A549 treated with dexamethasone at 1 μM for 4 hours (cell line): ENCODE measurements around the gene APOBEC3B. TPM values are rescaled to one million over a fixed set of nuclear protein-coding genes. Genes with fewer than 3 reads are reported as not detected.

ENCODE experiments used
- total RNA-seq: library from RNA; stranded (reverse); fragments of 200-300 nt; extraction: Qiagen RNA extraction; gene quantifications from 5 replicates; pipeline ENCODE4 v1.2.3, GENCODE V29; 2022

Gene APOBEC3B
- 26.4 to 32.3 TPM (median 29.2 TPM) in 5 replicates for total RNA-seq

DNA sequence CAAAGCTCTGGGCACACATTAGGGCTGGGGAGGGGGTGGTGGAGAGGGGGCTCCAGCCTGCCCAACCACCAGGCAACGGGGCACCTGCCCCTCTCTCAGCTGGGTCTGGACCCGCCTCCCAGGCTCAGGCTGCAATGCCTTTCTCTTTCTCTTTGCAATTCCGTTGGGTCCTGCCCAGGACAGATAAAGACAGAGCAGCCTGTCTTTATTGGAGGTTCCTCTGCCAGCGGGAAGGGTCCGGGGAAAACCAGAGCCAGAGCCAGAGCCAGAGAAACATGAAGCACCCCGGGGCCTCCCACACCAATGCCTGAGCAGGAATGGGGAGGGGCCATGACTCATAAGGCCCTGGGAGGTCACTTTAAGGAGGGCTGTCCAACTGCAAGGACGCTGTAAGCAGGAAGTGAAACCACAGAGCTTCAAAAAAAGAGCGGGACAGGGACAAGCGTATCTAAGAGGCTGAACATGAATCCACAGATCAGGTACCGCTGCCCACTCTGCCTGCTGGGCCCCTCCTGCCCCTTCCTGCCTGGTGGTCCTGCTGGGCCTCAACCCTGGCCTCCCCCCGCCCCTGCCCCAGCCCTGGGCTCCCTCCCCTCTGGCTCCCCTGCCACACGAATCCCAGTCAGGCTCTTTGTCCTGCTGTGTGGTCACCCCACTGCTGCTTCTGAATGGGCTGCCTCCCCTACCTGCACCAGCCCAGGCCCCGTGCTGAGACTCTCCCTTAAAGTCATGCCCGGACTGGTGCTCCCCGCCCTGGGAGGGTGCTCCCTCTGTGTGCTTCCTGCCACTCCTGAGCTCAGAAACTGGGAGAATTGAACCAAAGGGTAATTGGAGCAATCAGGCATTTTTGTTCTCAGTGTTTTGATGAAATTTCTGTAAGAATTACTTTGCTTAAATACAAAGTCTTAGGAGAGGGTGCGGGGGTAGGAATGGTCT, at the start of gene APOBEC3B:
Gene APOBEC3B, plus strand, starts transcription at position 356 of the 936 bp plus-strand sequence. Its CDS starts 107 bp downstream, at position 463.

DNA sequence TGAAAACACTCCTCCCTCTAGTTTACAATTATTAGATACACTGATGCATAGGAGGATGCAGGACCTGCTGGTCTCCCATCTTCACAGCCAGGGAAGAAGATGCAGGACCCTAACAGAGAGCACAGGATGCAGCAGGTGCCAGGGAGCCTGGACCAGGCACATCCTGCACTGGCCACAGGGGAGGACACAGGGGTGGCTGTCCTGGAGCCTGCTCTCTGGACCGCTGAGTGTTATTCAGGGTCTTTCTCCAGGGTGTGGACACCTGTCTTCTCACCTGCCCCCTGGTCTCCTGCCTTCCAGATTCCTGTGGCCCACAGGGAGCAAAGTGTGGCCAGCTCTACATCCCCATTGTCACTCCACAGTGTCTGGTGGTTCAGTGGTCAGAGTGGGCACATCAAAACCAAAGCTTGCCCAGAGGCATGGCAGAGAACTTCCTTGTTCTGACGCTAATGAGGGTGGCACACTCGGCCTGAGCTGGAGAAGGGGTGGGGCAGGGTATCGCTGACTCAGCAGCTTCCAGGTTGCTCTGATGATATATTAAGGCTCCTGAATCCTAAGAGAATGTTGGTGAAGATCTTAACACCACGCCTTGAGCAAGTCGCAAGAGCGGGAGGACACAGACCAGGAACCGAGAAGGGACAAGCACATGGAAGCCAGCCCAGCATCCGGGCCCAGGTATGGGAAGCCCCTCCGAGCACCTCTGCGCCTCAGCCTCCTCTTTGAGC, 24.9 kb upstream of the APOBEC3B start, which contains the start of gene APOBEC3A:
Gene APOBEC3A, plus strand, starts transcription at position 564 of the 725 bp plus-strand sequence. Its CDS starts 83 bp downstream, at position 647.

DNA sequence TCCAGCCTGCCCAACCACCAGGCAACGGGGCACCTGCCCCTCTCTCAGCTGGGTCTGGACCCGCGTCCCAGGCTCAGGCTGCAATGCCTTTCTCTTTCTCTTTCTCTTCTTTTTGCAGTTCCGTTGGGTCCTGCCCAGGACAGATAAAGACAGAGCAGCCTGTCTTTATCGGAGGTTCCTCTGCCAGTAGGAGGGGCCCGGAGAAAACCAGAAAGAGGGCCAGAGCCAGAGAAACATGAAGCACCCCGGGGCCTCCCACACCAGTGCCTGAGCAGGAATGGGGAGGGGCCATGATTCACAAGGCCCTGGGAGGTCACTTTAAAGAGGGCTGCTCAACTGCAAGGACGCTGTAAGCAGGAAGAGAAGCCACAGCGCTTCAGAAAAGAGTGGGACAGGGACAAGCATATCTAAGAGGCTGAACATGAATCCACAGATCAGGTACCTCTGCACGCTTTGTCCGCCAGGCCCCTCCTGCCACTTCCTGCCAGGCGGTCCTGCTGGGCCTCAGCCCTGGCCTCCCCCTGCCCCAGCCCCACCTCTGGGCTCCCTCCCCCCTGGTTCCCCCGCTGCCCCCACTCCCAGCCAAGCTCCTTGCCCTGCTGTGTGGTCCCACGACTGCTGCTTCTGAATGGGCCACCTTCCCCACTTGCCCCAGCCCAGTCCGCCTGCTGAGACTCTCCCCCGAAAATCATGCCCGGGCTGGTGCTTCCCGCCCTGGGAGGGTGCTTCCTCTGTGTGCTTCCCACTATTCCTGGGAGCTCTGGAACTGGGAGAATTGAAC, 32.0 kb downstream of the APOBEC3B start, which contains the start of gene APOBEC3C:
Gene APOBEC3C, plus strand, starts transcription at position 316 of the 781 bp plus-strand sequence. Its CDS starts 106 bp downstream, at position 422.

DNA sequence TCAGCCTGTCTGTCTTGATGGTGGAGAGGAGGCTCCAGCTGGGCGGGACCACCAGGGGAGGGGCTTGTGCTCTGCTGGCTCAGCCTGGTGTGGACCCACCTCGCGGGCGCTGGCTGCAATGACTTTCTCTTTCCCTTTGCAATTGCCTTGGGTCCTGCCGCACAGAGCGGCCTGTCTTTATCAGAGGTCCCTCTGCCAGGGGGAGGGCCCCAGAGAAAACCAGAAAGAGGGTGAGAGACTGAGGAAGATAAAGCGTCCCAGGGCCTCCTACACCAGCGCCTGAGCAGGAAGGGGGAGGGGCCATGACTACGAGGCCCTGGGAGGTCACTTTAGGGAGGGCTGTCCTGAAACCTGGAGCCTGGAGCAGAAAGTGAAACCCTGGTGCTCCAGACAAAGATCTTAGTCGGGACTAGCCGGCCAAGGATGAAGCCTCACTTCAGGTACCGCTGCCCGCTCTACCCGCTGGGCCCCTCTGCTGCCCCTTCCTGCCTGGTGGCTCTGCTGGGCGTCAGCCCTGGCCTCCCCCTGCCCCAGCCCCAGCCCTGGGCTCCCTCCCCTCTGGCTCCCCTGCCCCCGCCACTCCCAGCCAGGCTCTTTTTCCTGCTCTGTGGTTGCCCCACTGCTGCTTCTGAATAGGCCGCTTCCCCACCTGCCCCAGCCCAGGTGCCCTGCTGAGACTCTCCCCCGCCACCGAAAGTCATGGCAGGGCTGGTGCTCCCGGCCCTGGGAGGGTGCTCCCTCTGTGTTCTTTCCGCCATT, 58.6 kb downstream of the APOBEC3B start, which contains the start of gene APOBEC3F:
Gene APOBEC3F, plus strand, starts transcription at position 327 of the 759 bp plus-strand sequence. Its CDS starts 97 bp downstream, at position 424.

Other genes with a start within 250 kb of the APOBEC3B start
- gene SUN2, start 226.3 kb upstream of the APOBEC3B start, total RNA-seq, result 24.5 to 40.5 TPM (median 38.6 TPM) in 5 replicates
- gene DNAL4, start 188.2 kb upstream of the APOBEC3B start, total RNA-seq, result 7.8 to 9.8 TPM (median 8.7 TPM) in 5 replicates
- 8.0 to 11.1 TPM (median 9.3 TPM) in 5 replicates for gene NPTXR, start 138.3 kb upstream of the APOBEC3B start, total RNA-seq
- 21.0 to 32.5 TPM (median 30.6 TPM) in 5 replicates for gene CBX6, start 110.1 kb upstream of the APOBEC3B start, total RNA-seq
- gene APOBEC3A, start 24.7 kb upstream of the APOBEC3B start, total RNA-seq, result 0.12 TPM in 1 of 5 replicates, not detected in the others
- gene APOBEC3C, start 31.9 kb downstream of the APOBEC3B start, total RNA-seq, result 25.2 to 32.1 TPM (median 31.6 TPM) in 5 replicates
- 0.18 to 0.43 TPM (median 0.29 TPM) in 3 of 5 replicates, not detected in the others for gene APOBEC3D, start 38.8 kb downstream of the APOBEC3B start, total RNA-seq
- 0.81 to 3.2 TPM (median 2.7 TPM) in 5 replicates for gene APOBEC3F, start 58.5 kb downstream of the APOBEC3B start, total RNA-seq
- 0.09 to 0.24 TPM in 2 of 5 replicates, not detected in the others for gene APOBEC3G, start 94.9 kb downstream of the APOBEC3B start, total RNA-seq
- gene APOBEC3H, start 114.9 kb downstream of the APOBEC3B start, total RNA-seq, result 0.18 to 0.45 TPM (median 0.30 TPM) in 5 replicates
- 0.88 to 1.2 TPM (median 0.94 TPM) in 5 replicates for gene CBX7, start 170.3 kb downstream of the APOBEC3B start, total RNA-seq